ENCODE measurements around the gene KCNIP4. TPM values are rescaled to one million over a fixed set of nuclear protein-coding genes. Genes with fewer than 3 reads are reported as not detected.

Gene KCNIP4
- total and polyA plus RNA-seq, 2 of the 8 experiments (the other 6 are each of a cell fraction or from before 2014, with no cell fraction given) = 0.06 TPM; not detected in 1

GRCh38 chr4:21046141-21046540 lies 902.4 kb downstream of the KCNIP4 start:
- no peak for FAIRE-seq
- Histone ChIP-seq H3K4me2 (ENCODE audit: insufficient read depth in 1 of 2, low read depth in 2 of 2, low read length in 2 of 2) (no peak overlapping the region), H2BK120ac (replicated peaks; ENCODE audit: low read depth, low read length) (no peak overlapping the region), H4K8ac (ENCODE audit: extremely low read depth, insufficient read depth, low read length) (no peak overlapping the region), H3K9ac (replicated peaks in 1 of 4; ENCODE audit: extremely low read depth in 1 of 4, low read depth in 3 of 4, low read length in 3 of 4) (no peak overlapping the region), H3K4me1 (replicated peaks in 1 of 4; ENCODE audit: control insufficient read depth in 3 of 4, insufficient read depth in 4 of 4, low read length in 3 of 4) (no peaks in the 10 kb centered on the region), H2BK15ac (ENCODE audit: low read length) (no peak overlapping the region), H3K36me3 (ENCODE audit: control insufficient read depth in 2 of 4, insufficient read depth in 4 of 4, low read length in 3 of 4) (no peaks in the 10 kb centered on the region), H2BK5ac (ENCODE audit: low read depth, low read length) (no peak overlapping the region), H3K56ac (replicated peaks; ENCODE audit: insufficient read length, low read depth, low read length) (no peak overlapping the region), H2BK20ac (ENCODE audit: low read length) (no peak overlapping the region), H3K4me3 (ENCODE audit: extremely low read depth in 1 of 4, insufficient read depth in 2 of 4, low read depth in 3 of 4, low read length in 4 of 4) (no peak overlapping the region), H3K18ac (ENCODE audit: extremely low read depth, low read length) (no peak overlapping the region), H2AFZ (ENCODE audit: low read length) (no peak overlapping the region), H2BK12ac (ENCODE audit: low read depth, low read length) (no peak overlapping the region), H3K27me3 (replicated peaks in 1 of 4; ENCODE audit: control insufficient read depth in 3 of 4, extremely low read depth in 1 of 4, insufficient read depth in 3 of 4, low read length in 3 of 4) (no peaks in the 10 kb centered on the region), H3K79me1 (ENCODE audit: low read depth, low read length) (no peaks in the 10 kb centered on the region), H2AK5ac (ENCODE audit: low read depth, low read length) (no peak overlapping the region), H4K91ac (replicated peaks; ENCODE audit: insufficient read length, low read length) (no peak overlapping the region), H4K5ac (ENCODE audit: insufficient read length, low read depth, low read length) (no peak overlapping the region), H3K79me2 (ENCODE audit: control insufficient read depth in 1 of 2, insufficient read depth in 2 of 2, low read length in 2 of 2) (no peaks in the 10 kb centered on the region), H3K4ac (replicated peaks; ENCODE audit: insufficient read length, low read depth, low read length) (no peak overlapping the region), H3K27ac (ENCODE audit: low read depth, low read length) (no peak overlapping the region), H3K9me3 (ENCODE audit: insufficient read depth in 2 of 2, low read depth in 1 of 2, low read length in 1 of 2) (no peaks in the 10 kb centered on the region), H3K23ac (ENCODE audit: insufficient read length) (no peak overlapping the region), H4K20me1 (replicated peaks in 1 of 2; ENCODE audit: control insufficient read depth in 1 of 2, insufficient read depth in 2 of 2, low read length in 2 of 2) (no peaks in the 10 kb centered on the region), H3K14ac (ENCODE audit: insufficient read length) (no peak overlapping the region), H3K23me2 (ENCODE audit: low read depth, low read length) (no peaks in the 10 kb centered on the region)
- ChIA-PET CTCF (ENCODE audit: partially characterized antibody) (no interaction called here), POLR2A (ENCODE audit: partially characterized antibody) (no interaction called here)
- DNase-seq (ENCODE audit: low read depth in 1 of 2, low spot score in 2 of 2) = no peak
- WGBS, 2 experiments (ENCODE audit: extremely low coverage in 1 of 2, insufficient coverage in 1 of 2, insufficient read length in 1 of 2, insufficient replicate concordance in 2 of 2, low coverage in 1 of 2, low lambda C conversion rate in 2 of 2, missing lambda C conversion rate in 1 of 2) = 95% methylated on average over 1 of the region's 1 CpG; no CpG with 5 or more reads in 1 of the 2 experiments
- TF ChIP-seq ATF2 (IDR thresholded peaks at IDR 0.05; ENCODE audit: low read length) (no peak), CBX8 (IDR thresholded peaks at IDR 0.05; ENCODE audit: borderline replicate concordance, low read depth, low read length) (no peak), KDM1A (IDR thresholded peaks at IDR 0.05; ENCODE audit: borderline replicate concordance, low read length) (no peak), POU5F1 (IDR thresholded peaks at IDR 0.05; ENCODE audit: low read depth, low read length) (no peak), POLR2AphosphoS5 (IDR thresholded peaks at IDR 0.05; ENCODE audit: low read depth, low read length) (no peak), HDAC2 (IDR thresholded peaks at IDR 0.05; ENCODE audit: borderline replicate concordance in 1 of 2, low read depth in 2 of 2, low read length in 2 of 2) (no peak), NANOG (IDR thresholded peaks at IDR 0.05; ENCODE audit: insufficient read depth, low read depth, low read length, poor library complexity, severe bottlenecking) (no peak), SP4 (IDR thresholded peaks at IDR 0.05; ENCODE audit: low read length) (no peak), YY1 (IDR thresholded peaks at IDR 0.05; ENCODE audit: low read depth, low read length) (no peak), RNF2 (IDR thresholded peaks at IDR 0.05; ENCODE audit: borderline replicate concordance, low read depth, low read length, missing control alignments, poor library complexity, severe bottlenecking) (no peak), RFX5 (IDR thresholded peaks at IDR 0.05; ENCODE audit: borderline replicate concordance, low read depth, low read length) (no peak), TAF1 (IDR thresholded peaks at IDR 0.05; ENCODE audit: low read depth, low read length) (no peak)

All from H1 (cell line).